Measurements from ENCODE around the gene KRT79. TPM values are rescaled to one million over a fixed set of nuclear protein-coding genes. Genes with fewer than 3 reads are reported as not detected.
A peak's percentile ranks its signal among the peaks of the same experiment; 100 is the strongest.

Gene KRT79
- total RNA-seq, 1 donor from 2014 or later = 0.10 TPM

GRCh38 chr12:52822771-52823510 is 11.2 kb downstream of the KRT79 start:
- no peak for TF ChIP-seq CTCF (IDR thresholded peaks at IDR 0.05)
- no peaks in the 10 kb centered on the region for H3K9me3 Mint-ChIP-seq (ENCODE audit: low read depth)
- peaks cover 6% of the 10 kb centered on the region for H3K27me3 Mint-ChIP-seq (ENCODE audit: low read depth)
- H3K4me1 Mint-ChIP-seq (ENCODE audit: low read depth) = peaks cover 25% of the 10 kb centered on the region
- no peak for DNase-seq (ENCODE audit: low spot score)
- H3K27ac Mint-ChIP-seq (ENCODE audit: unreplicated experiment) = peak overlapping the region; percentile 45
- no peaks in the 10 kb centered on the region for H3K36me3 Mint-ChIP-seq (ENCODE audit: low read depth)
- no peak overlapping the region for H3K4me3 Mint-ChIP-seq (ENCODE audit: unreplicated experiment)

- no peaks in the 10 kb centered on the region for H3K9me3 Mint-ChIP-seq (ENCODE audit: low read depth)
- peak overlapping the region; percentile 45 for H3K27ac Mint-ChIP-seq (ENCODE audit: unreplicated experiment)
- no peak for TF ChIP-seq CTCF (IDR thresholded peaks at IDR 0.05)
- H3K4me3 Mint-ChIP-seq (ENCODE audit: unreplicated experiment) = no peak overlapping the region
- no peaks in the 10 kb centered on the region for H3K36me3 Mint-ChIP-seq (ENCODE audit: low read depth)
- peaks cover 18% of the 10 kb centered on the region for H3K4me1 Mint-ChIP-seq (ENCODE audit: low read depth)
- H3K27me3 Mint-ChIP-seq (ENCODE audit: low read depth) = peaks cover 15% of the 10 kb centered on the region
- DNase-seq (ENCODE audit: low spot score) = no peak
Observed at GRCh38 chr12:52821826-52822660, 12.1 kb downstream of the KRT79 start.

- H3K4me3 Mint-ChIP-seq (ENCODE audit: unreplicated experiment) = no peak overlapping the region
- H3K9me3 Mint-ChIP-seq (ENCODE audit: low read depth) = no peaks in the 10 kb centered on the region
- no peak for DNase-seq (ENCODE audit: low spot score)
- H3K27ac Mint-ChIP-seq (ENCODE audit: unreplicated experiment) = no peak overlapping the region
- no peaks in the 10 kb centered on the region for H3K36me3 Mint-ChIP-seq (ENCODE audit: low read depth)
- no peak for TF ChIP-seq CTCF (IDR thresholded peaks at IDR 0.05)
- H3K27me3 Mint-ChIP-seq (ENCODE audit: low read depth) = peaks cover 15% of the 10 kb centered on the region
- H3K4me1 Mint-ChIP-seq (ENCODE audit: low read depth) = peaks cover 15% of the 10 kb centered on the region
Observed at GRCh38 chr12:52821071-52821730, 12.9 kb downstream of the KRT79 start.

- DNase-seq (ENCODE audit: low spot score) = no peak
- H3K27me3 Mint-ChIP-seq (ENCODE audit: low read depth) = peaks cover 15% of the 10 kb centered on the region
- H3K4me1 Mint-ChIP-seq (ENCODE audit: low read depth) = peaks cover 18% of the 10 kb centered on the region
- no peak overlapping the region for H3K4me3 Mint-ChIP-seq (ENCODE audit: unreplicated experiment)
- H3K27ac Mint-ChIP-seq (ENCODE audit: unreplicated experiment) = no peak overlapping the region
- no peaks in the 10 kb centered on the region for H3K36me3 Mint-ChIP-seq (ENCODE audit: low read depth)
- no peak for TF ChIP-seq CTCF (IDR thresholded peaks at IDR 0.05)
- H3K9me3 Mint-ChIP-seq (ENCODE audit: low read depth) = no peaks in the 10 kb centered on the region
Observed at GRCh38 chr12:52820521-52820920, 13.6 kb downstream of the KRT79 start.

Data from chondrocyte (in vitro differentiated cells).